Dendritic cell treated with granulocyte-macrophage colony-stimulating factor and Interleukin-4, amounts not matched to agents 40 ng/mL and 50 ng/mL, for 4 days (primary cell): ENCODE results near the gene NXPH3.
"Not testable (repeated sequence)": the region's sequence is repeated elsewhere in the genome, so short reads cannot be mapped to it uniquely, and the experiment has no call there.

Source experiments
- H3K27ac Mint-ChIP-seq: one replicate; pipeline ENCODE4 v1.8.0; 2022; ENCODE audit warnings: mild to moderate bottlenecking, mixed read lengths
- H3K27me3 Mint-ChIP-seq: one replicate; pipeline ENCODE4 v1.8.0; 2022; ENCODE audit warnings: mild to moderate bottlenecking, mixed read lengths
- H3K36me3 Mint-ChIP-seq: one replicate; pipeline ENCODE4 v1.8.0; 2022; ENCODE audit warnings: low read depth, mixed read lengths
- H3K4me1 Mint-ChIP-seq: one replicate; pipeline ENCODE4 v1.8.0; 2022; ENCODE audit warnings: low read depth, mixed read lengths
- H3K4me3 Mint-ChIP-seq: one replicate; pipeline ENCODE4 v1.8.0; 2022; ENCODE audit warnings: mild to moderate bottlenecking, moderate library complexity, mixed read lengths
- H3K9me3 Mint-ChIP-seq: one replicate; pipeline ENCODE4 v1.8.0; 2022; ENCODE audit warnings: mixed read lengths
- intact Hi-C: fragments of 100-400 bp; cut with micrococcal nuclease; formaldehyde crosslinking; loops from one replicate; pipeline ENCODE4 v1.15.0; 2022

NXPH3 gene

GRCh38 chr17:49549691-49550678 is 25.7 kb upstream of the NXPH3 start:
- Mint-ChIP-seq H3K9me3 (no peaks in the 10 kb centered on the region), H3K4me1 (peaks cover 12% of the 10 kb centered on the region), H3K4me3 (no peak overlapping the region), H3K27ac (no peak overlapping the region), H3K27me3 (peaks cover 28% of the 10 kb centered on the region), H3K36me3 (no peaks in the 10 kb centered on the region)
- intact Hi-C loops: loop anchor here (2.0 kb wide), 1 partner anchor 115 kb away; no protein-coding TSS in a partner anchor

DNA sequence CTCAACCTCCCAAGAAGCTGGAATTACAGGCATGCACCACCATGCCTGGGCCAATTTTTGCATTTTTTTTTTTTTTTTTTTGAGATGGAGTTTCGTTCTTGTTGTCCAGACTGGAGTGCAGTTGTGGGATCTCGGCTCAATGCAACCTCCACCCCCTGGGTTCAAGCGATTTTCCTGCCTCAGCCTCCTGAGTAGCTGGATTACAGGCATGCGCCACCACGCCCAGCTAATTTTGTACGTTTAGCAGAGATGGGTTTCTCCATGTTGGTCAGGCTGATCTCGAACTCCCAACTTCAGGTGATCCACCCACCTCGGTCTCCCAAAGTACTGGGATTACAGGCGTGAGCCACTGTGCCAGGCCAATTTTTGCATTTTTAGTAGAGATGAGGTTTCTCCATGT is 24.9 kb upstream of the NXPH3 start:
- intact Hi-C loops, H3K9me3 Mint-ChIP-seq, H3K27ac Mint-ChIP-seq, H3K36me3 Mint-ChIP-seq, H3K4me3 Mint-ChIP-seq: not testable (repeated sequence)
- H3K27me3 Mint-ChIP-seq: peaks cover 25% of the 10 kb centered on the region
- peaks cover 12% of the 10 kb centered on the region for H3K4me1 Mint-ChIP-seq

DNA sequence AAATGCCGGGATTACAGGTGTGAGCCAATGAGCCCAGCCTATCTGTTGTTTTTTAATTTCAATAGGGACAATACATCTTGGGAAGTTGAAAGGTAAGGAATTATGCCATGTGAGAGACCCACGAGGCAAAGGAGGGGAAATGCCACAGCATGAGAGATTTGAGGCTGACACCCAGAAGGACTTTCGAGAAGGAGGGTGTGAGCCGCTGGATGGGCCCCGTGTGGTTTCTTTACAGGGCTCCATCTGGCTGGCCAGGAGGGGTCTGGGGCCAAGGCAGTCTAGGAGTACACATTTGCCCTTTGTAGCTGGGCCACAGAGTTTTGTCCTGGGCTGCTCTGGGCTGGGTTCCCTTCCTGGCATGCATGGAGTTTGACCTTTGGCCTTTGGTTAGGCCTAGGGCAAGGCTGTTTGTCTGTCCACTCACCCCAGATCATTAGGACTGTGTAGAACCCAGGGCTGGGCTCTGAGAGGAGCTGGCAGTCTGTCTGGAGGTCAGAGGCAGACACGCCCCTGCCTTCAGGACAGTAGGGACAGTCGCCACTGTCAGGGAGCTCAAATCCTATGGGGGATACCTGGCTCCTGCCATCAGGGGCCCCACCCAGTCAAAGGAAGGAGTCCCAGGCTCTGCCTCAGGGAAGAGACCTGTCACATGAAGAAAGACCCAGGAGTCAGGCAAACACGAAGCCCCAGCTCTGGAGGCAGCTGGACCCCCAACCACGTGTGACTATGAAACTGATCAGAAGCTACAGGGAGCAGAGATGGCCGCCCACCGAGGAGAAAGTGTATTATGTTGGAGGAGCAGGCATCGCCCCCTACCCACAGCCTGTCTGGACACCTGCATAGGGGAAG is 24.2 kb upstream of the NXPH3 start:
- no peak overlapping the region for H3K4me3 Mint-ChIP-seq
- peaks cover 26% of the 10 kb centered on the region for H3K27me3 Mint-ChIP-seq
- H3K36me3 Mint-ChIP-seq: no peaks in the 10 kb centered on the region
- H3K9me3 Mint-ChIP-seq: no peaks in the 10 kb centered on the region
- intact Hi-C loops: no loop called here
- no peak overlapping the region for H3K27ac Mint-ChIP-seq
- H3K4me1 Mint-ChIP-seq: peaks cover 19% of the 10 kb centered on the region

- Mint-ChIP-seq H3K36me3 (no peaks in the 10 kb centered on the region), H3K4me1 (peaks cover 20% of the 10 kb centered on the region), H3K27me3 (peaks cover 22% of the 10 kb centered on the region), H3K9me3 (no peaks in the 10 kb centered on the region), H3K27ac (no peak overlapping the region), H3K4me3 (no peak overlapping the region)
- intact Hi-C loops: no loop called here
Measured at GRCh38 chr17:49552070-49552751, 23.5 kb upstream of the NXPH3 start.

DNA sequence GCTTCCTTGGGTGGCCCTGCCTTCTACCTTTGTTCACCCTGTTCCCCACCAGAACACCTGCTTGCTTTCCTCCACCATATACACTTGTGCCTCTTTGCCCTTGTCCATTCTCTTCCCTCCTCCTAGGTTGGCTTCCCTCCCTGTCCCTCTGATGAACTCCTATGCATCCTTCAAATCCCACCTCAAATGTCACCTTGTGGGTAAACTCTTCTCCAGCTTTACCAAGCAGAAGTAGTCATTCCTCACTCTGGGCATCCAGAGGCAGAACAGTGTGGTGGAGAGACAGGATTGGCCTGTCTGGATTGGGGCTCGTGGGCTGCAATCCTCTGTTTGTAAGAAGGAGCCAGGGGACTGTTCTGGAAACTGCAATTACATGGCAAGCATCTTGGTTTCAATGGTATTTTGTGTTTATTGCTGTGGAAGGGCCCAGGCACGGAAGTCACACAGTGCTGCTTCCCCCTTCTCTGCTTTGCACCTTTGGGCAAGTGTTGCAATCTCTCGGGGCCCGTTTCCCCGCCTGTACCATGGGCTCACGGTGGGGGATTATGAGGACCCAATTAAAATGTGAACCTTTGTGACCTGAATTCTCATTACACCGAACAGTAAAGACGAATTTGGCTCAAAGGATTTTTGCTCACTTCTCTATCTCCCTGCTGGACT is 21.9 kb upstream of the NXPH3 start:
- no peak overlapping the region for H3K27ac Mint-ChIP-seq
- H3K4me3 Mint-ChIP-seq: no peak overlapping the region
- intact Hi-C loops: no loop called here
- peaks cover 22% of the 10 kb centered on the region for H3K4me1 Mint-ChIP-seq
- H3K27me3 Mint-ChIP-seq: peaks cover 20% of the 10 kb centered on the region
- no peaks in the 10 kb centered on the region for H3K9me3 Mint-ChIP-seq
- H3K36me3 Mint-ChIP-seq: no peaks in the 10 kb centered on the region

GRCh38 chr17:49554694-49555494 is 20.8 kb upstream of the NXPH3 start:
- Mint-ChIP-seq H3K9me3 (no peaks in the 10 kb centered on the region), H3K36me3 (no peaks in the 10 kb centered on the region), H3K27ac (no peak overlapping the region), H3K27me3 (peaks cover 25% of the 10 kb centered on the region), H3K4me1 (peaks cover 22% of the 10 kb centered on the region), H3K4me3 (no peak overlapping the region)
- intact Hi-C loops: no loop called here

DNA sequence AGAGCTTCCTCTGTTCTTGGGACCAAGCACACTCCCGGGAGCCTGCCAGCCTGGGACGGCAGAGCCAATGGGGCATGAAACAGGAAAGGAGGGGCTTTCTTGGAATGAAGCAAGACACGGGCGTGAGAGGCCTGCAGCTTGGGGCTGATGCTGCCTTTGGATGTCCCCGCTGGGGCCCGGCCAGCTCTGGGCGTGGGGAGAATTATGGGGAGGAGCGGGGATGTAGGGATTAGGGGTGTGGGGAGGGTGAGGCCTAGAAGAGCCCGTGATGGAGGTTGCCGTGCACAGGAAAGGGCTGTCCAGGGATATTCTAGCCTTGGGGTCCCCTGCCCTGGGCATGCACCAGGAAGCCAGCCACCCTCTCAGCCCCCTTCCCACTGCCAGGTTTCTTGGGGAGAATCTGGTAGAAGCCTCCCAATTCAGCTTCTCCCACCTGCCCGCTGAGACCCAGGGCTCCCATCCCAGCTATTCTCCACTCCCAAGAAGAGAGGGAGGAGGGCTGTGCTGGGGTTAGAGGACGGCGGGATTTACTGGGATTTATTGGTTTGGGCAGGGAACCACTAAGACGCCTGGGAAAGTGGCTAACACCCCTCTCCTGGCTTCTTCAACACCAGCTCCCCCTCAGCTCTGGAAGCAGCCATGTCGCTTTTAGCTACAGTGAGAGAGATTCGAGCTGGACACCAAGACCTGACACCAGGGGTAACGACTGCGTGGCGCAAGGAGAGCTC is 20.0 kb upstream of the NXPH3 start:
- Mint-ChIP-seq H3K36me3 (no peaks in the 10 kb centered on the region), H3K27me3 (peaks cover 25% of the 10 kb centered on the region), H3K4me3 (no peak overlapping the region), H3K27ac (no peak overlapping the region), H3K9me3 (no peaks in the 10 kb centered on the region), H3K4me1 (peaks cover 22% of the 10 kb centered on the region)
- intact Hi-C loops: loop anchor here (1.0 to 2.0 kb wide), 2 partner anchors 147 to 241 kb away; no protein-coding TSS in a partner anchor

DNA sequence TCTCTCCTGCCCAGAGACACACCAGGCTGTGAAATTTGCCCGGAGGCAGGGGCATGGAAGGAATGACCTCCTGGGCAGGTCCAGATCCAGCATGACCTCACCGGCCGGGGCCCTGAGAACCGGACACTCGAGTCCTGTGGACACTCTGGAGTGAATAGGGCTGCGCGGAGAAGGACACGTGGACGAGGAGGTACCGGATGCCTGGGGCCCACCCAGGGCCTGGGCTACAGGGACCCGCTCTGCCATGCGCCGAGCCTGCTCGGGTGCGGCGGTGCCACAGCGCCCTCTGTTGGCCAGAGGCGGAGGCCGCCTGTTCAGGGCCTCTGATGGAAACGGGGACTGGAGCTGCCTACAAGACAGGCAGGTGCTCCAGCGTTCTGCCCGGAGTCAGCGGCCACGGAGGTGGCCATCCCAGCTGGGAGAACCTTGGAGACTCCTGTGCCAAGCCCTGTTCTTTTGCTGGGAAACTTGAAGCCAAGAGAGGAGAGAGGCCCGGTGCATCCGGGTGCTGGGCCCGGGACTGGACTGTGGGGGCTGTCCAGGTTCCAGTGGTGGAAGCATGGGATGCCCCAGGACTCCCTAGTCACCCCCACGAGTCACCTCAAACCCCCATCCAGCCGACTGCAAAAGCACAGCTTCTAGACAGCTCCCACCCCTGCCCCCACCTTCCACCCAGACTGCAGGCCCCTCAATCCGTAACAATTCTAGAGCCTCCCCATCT is 19.3 kb upstream of the NXPH3 start:
- Mint-ChIP-seq H3K27me3 (peaks cover 25% of the 10 kb centered on the region), H3K27ac (no peak overlapping the region), H3K4me1 (peaks cover 22% of the 10 kb centered on the region), H3K9me3 (no peaks in the 10 kb centered on the region), H3K36me3 (no peaks in the 10 kb centered on the region), H3K4me3 (no peak overlapping the region)
- intact Hi-C loops: loop anchor here (1.0 to 2.0 kb wide), 2 partner anchors 148 to 242 kb away; no protein-coding TSS in a partner anchor

GRCh38 chr17:49557312-49558024 is 18.2 kb upstream of the NXPH3 start:
- intact Hi-C loops: loop anchor here (2.0 kb wide), 1 partner anchor 243 kb away; no protein-coding TSS in a partner anchor
- H3K36me3 Mint-ChIP-seq: no peaks in the 10 kb centered on the region
- peaks cover 29% of the 10 kb centered on the region for H3K27me3 Mint-ChIP-seq
- H3K27ac Mint-ChIP-seq: no peak overlapping the region
- H3K9me3 Mint-ChIP-seq: no peaks in the 10 kb centered on the region
- no peak overlapping the region for H3K4me3 Mint-ChIP-seq
- H3K4me1 Mint-ChIP-seq: peaks cover 22% of the 10 kb centered on the region

- no peaks in the 10 kb centered on the region for H3K9me3 Mint-ChIP-seq
- intact Hi-C loops: loop anchor here (5.0 kb wide), 2 partner anchors 288 to 433 kb away; partner anchors contain the start of gene DLX3
- no peak overlapping the region for H3K27ac Mint-ChIP-seq
- no peaks in the 10 kb centered on the region for H3K36me3 Mint-ChIP-seq
- H3K4me1 Mint-ChIP-seq: peaks cover 25% of the 10 kb centered on the region
- no peak overlapping the region for H3K4me3 Mint-ChIP-seq
- peaks cover 37% of the 10 kb centered on the region for H3K27me3 Mint-ChIP-seq
Measured at GRCh38 chr17:49564638-49565037, 11.0 kb upstream of the NXPH3 start.

DNA sequence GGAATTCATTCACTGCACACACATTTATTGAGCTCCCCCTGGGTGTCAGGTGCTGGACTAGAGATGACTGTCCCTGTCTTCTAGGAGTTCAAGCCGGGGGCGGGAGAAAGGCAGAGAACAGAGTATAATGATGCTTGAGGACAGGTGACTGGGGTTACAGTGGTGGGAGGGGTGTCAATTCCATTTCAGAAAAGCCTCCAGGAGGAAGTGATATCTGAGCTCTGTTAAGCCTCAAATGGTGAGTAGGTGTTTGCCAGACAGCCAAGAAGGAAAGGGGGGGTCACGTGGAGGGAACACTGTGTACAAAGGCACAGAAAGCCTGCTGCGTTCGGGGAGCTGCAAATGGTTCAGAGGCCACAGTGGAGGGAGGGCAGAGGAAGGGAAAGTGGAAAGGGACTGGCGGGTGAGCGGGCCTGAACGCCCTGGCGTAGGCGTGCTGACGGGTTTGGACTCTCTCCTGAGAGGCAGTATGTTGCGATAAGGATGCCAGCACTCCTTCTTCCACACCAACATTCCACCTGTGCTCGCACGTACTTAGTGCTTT is 9.7 kb upstream of the NXPH3 start:
- Mint-ChIP-seq H3K36me3 (no peaks in the 10 kb centered on the region), H3K4me3 (peak overlapping the region; percentile 26), H3K27me3 (peaks cover 50% of the 10 kb centered on the region), H3K27ac (no peak overlapping the region), H3K9me3 (no peaks in the 10 kb centered on the region), H3K4me1 (peaks cover 25% of the 10 kb centered on the region)
- intact Hi-C loops: loop anchor here (5.0 kb wide), 2 partner anchors 286 to 431 kb away; partner anchors contain the start of gene DLX3
